ENCODE results near the gene ARHGEF38. TPM values are rescaled to one million over a fixed set of nuclear protein-coding genes. Genes with fewer than 3 reads are reported as not detected.
A peak's percentile ranks its signal among the peaks of the same experiment; 100 is the strongest.

ARHGEF38 gene
- polyA plus RNA-seq, 1 of the 3 experiments (the other 2 are of a cell fraction), result 0.02 TPM

- Histone ChIP-seq H3K9me3 (no peaks in the 10 kb centered on the region), H3K36me3 (replicated peaks in 1 of 2; ENCODE audit: control insufficient read depth in 1 of 2, insufficient read depth in 2 of 2, low read length in 1 of 2) (no peaks in the 10 kb centered on the region), H3K27me3 (ENCODE audit: insufficient read depth) (no peaks in the 10 kb centered on the region), H3K4me1 (ENCODE audit: control insufficient read depth in 1 of 2, insufficient read depth in 2 of 2, low read depth in 1 of 2, low read length in 1 of 2) (peaks cover 7 to 11% of the 10 kb centered on the region in 2 experiments), H2AFZ (ENCODE audit: low read depth) (no peak overlapping the region), H3K79me2 (ENCODE audit: insufficient read depth) (no peaks in the 10 kb centered on the region), H3K9me2 (no peaks in the 10 kb centered on the region), H3K27ac (ENCODE audit: low read depth in 2 of 2, low read length in 1 of 2) (no peak overlapping the region), H4K20me1 (ENCODE audit: insufficient read depth) (no peaks in the 10 kb centered on the region), H3K9ac (no peak overlapping the region), H3K4me2 (no peak overlapping the region), H3F3A (replicated peaks; ENCODE audit: insufficient read depth) (peaks cover 13% of the 10 kb centered on the region), H3K4me3 (ENCODE audit: low read depth in 2 of 2, low read length in 1 of 2) (no peak overlapping the region)
- TF ChIP-seq EP300 (IDR thresholded peaks at IDR 0.05; ENCODE audit: borderline replicate concordance in 1 of 2, low read depth in 1 of 2, low read length in 1 of 2), result 0 out of 4 replicates have a peak, but pooled peaks of 1 of the 2 experiments have one; percentile 23
- 0 out of 2 replicates have a peak, but pooled peaks have one; percentile 18 for TF ChIP-seq TEAD4 (IDR thresholded peaks at IDR 0.05; ENCODE audit: borderline replicate concordance, insufficient read depth)
- peak; percentile 85 for TF ChIP-seq PBX3 (IDR thresholded peaks at IDR 0.05)
- no peak for TF ChIP-seq CTCF (IDR thresholded peaks at IDR 0.05)
- peak; percentile 81 for TF ChIP-seq JUND (IDR thresholded peaks at IDR 0.05)
- TF ChIP-seq NFIC (IDR thresholded peaks at IDR 0.05; ENCODE audit: borderline replicate concordance), result 0 out of 2 replicates have a peak, but pooled peaks have one; percentile 40
- TF ChIP-seq TCF12 (IDR thresholded peaks at IDR 0.05), result peak; percentile 67
- no peak for TF ChIP-seq IRF3 (IDR thresholded peaks at IDR 0.05; ENCODE audit: low read depth, low read length)
- TF ChIP-seq USF2 (IDR thresholded peaks at IDR 0.05; ENCODE audit: borderline replicate concordance, low read depth, low read length), result no peak
- TF ChIP-seq FOSL2 (IDR thresholded peaks at IDR 0.05; ENCODE audit: borderline replicate concordance, low read depth), result peak; percentile 86
- no peak for TF ChIP-seq RXRA (IDR thresholded peaks at IDR 0.05; ENCODE audit: borderline replicate concordance, low read depth)
- 15% methylated on average over 1 of the region's 1 CpG for WGBS (ENCODE audit: low lambda C conversion rate)
- ChIA-PET POLR2A (no interaction called here), CTCF (no interaction called here)
- DNase-seq, result no peak
These were observed 68.4 kb downstream of the ARHGEF38 start for GRCh38 chr4:105620640-105621323.

- H3K9ac ChIP-seq, result no peak overlapping the region
- no peak for DNase-seq
- no peaks in the 10 kb centered on the region for H3K79me2 ChIP-seq (ENCODE audit: insufficient read depth)
- H3K27ac ChIP-seq (ENCODE audit: low read depth in 2 of 2, low read length in 1 of 2), result no peak overlapping the region
- H2AFZ ChIP-seq (ENCODE audit: low read depth), result no peak overlapping the region
- no peaks in the 10 kb centered on the region for H3K9me3 ChIP-seq
- H3K4me2 ChIP-seq, result no peak overlapping the region
- H3F3A ChIP-seq (replicated peaks; ENCODE audit: insufficient read depth), result peaks cover 13% of the 10 kb centered on the region
- no peaks in the 10 kb centered on the region for H3K36me3 ChIP-seq (replicated peaks in 1 of 2; ENCODE audit: control insufficient read depth in 1 of 2, insufficient read depth in 2 of 2, low read length in 1 of 2)
- POLR2A ChIA-PET, result no interaction called here
- H4K20me1 ChIP-seq (ENCODE audit: insufficient read depth), result no peaks in the 10 kb centered on the region
- H3K4me3 ChIP-seq (ENCODE audit: low read depth in 2 of 2, low read length in 1 of 2), result no peak overlapping the region
- TF ChIP-seq EP300 (IDR thresholded peaks at IDR 0.05; ENCODE audit: borderline replicate concordance in 1 of 2, low read depth in 1 of 2, low read length in 1 of 2) (no peak), RFX5 (IDR thresholded peaks at IDR 0.05; ENCODE audit: low read length) (no peak), MAX (IDR thresholded peaks at IDR 0.05; ENCODE audit: low read depth) (no peak), CHD2 (IDR thresholded peaks at IDR 0.05; ENCODE audit: low read length, partially characterized antibody) (no peak), YY1 (IDR thresholded peaks at IDR 0.05; ENCODE audit: low read depth) (no peak), EZH2phosphoT487 (IDR thresholded peaks at IDR 0.05; ENCODE audit: borderline replicate concordance, low read depth) (no peak), GABPA (IDR thresholded peaks at IDR 0.05; ENCODE audit: low read depth) (no peak), USF1 (IDR thresholded peaks at IDR 0.05; ENCODE audit: borderline replicate concordance, low read depth) (no peak), TEAD4 (IDR thresholded peaks at IDR 0.05; ENCODE audit: borderline replicate concordance, insufficient read depth) (no peak), TAF1 (IDR thresholded peaks at IDR 0.05; ENCODE audit: borderline replicate concordance, low read depth, low read length) (no peak)
- WGBS (ENCODE audit: low lambda C conversion rate), result 98% methylated on average over 4 of the region's 4 CpGs
- H3K27me3 ChIP-seq (ENCODE audit: insufficient read depth), result no peaks in the 10 kb centered on the region
- no peaks in the 10 kb centered on the region for H3K9me2 ChIP-seq
- peaks cover 7 to 11% of the 10 kb centered on the region in 2 experiments for H3K4me1 ChIP-seq (ENCODE audit: control insufficient read depth in 1 of 2, insufficient read depth in 2 of 2, low read depth in 1 of 2, low read length in 1 of 2)
- CTCF ChIA-PET, result no interaction called here
These were observed 69.8 kb downstream of the ARHGEF38 start for GRCh38 chr4:105622269-105622668.
